ENCODE data around the gene DPYD.

DPYD gene

GRCh38 chr1:97417661-97418060, 503.2 kb downstream of the DPYD start:
- DNase-seq (ENCODE audit: insufficient read length, low spot score) = no peak
- FAIRE-seq = peak; percentile 44
- no peak for TF ChIP-seq CTCF (IDR thresholded peaks at IDR 0.05; ENCODE audit: insufficient read depth, missing control alignments)

GRCh38 chr1:97414682-97415312, 506.0 kb downstream of the DPYD start:
- no peak for TF ChIP-seq CTCF (IDR thresholded peaks at IDR 0.05; ENCODE audit: insufficient read depth, missing control alignments)
- no peak for FAIRE-seq

GRCh38 chr1:97412737-97413136, 508.1 kb downstream of the DPYD start:
- FAIRE-seq = no peak
- no peak for TF ChIP-seq CTCF (IDR thresholded peaks at IDR 0.05; ENCODE audit: insufficient read depth, missing control alignments)
- DNase-seq (ENCODE audit: insufficient read length, low spot score) = no peak

More at GRCh38 chr1:97414682-97415312, 506.0 kb downstream of the DPYD start:
- no peak for DNase-seq (ENCODE audit: insufficient read length, low spot score)

DNA sequence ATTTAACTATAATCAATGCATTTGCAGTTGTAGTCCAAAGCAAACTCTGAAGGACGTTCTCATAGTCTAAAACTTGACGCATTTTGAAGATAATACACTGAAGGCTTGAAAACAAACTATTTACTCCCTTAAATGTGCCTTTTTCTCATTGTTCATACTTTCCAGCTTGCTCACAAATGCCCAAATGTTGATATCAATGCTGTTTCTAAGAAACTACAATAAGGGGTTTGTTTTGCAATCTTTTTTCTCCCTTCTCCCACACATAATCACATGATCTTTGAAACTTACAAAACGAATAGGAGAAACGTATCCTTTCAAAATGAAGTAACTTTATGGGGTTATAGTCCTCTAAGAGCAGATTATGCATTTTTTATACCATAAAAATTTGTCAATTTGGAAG, 508.7 kb downstream of the DPYD start:
- FAIRE-seq (no peak), DNase-seq (ENCODE audit: insufficient read length, low spot score) (no peak)
- no peak for TF ChIP-seq CTCF (IDR thresholded peaks at IDR 0.05; ENCODE audit: insufficient read depth, missing control alignments)

GRCh38 chr1:97396463-97396862, 524.4 kb downstream of the DPYD start:
- DNase-seq (ENCODE audit: insufficient read length, low spot score) (no peak), FAIRE-seq (no peak)
- TF ChIP-seq CTCF (IDR thresholded peaks at IDR 0.05; ENCODE audit: insufficient read depth, missing control alignments) = no peak

- FAIRE-seq = no peak
- DNase-seq (ENCODE audit: insufficient read length, low spot score) = no peak
- TF ChIP-seq CTCF (IDR thresholded peaks at IDR 0.05; ENCODE audit: insufficient read depth, missing control alignments) = no peak
Observed at GRCh38 chr1:97392701-97393100, 528.1 kb downstream of the DPYD start.

DNA sequence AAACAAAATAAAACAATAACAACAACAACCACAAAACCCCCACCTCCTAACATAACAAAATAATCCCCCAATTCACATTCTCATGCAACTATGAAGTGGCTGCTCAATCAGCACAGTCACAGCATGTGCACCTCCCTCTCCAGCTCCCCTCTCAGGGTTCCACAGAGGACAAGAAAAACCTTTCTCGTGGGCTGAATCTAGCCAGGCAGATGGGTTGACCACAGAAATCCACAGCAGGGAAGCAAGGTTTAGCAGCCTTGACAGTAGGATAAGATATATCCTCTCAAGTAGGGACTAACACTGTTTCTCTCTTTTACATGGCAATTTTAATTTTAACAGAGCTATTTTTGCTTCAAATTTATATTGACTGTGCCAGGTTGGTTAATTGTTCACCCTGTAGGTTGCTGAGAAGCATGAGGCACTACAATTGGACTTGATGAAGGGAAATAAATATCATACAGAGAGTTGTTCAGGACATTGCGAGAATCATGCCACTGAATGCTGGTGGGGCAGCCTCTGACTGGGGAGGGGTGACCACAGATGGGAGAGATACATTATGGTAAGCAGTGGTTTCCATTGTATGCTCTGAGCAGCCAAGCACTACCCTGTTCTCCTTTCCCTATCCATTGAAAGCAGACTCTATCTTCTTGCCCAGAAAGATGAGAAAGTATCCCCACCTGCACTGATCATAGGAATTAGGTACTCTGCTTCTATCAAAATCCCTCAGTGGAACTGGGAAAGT, 535.1 kb downstream of the DPYD start:
- TF ChIP-seq CTCF (IDR thresholded peaks at IDR 0.05; ENCODE audit: insufficient read depth, missing control alignments) = no peak
- no peak for FAIRE-seq
- no peak for DNase-seq (ENCODE audit: insufficient read length, low spot score)
